GM19455 (cell line): Measurements from ENCODE around the gene CNPY4.
A peak's percentile ranks its signal among the peaks of the same experiment; 100 is the strongest.

Experiments used
- ATAC-seq: cut with Tn5 transposase; IDR thresholded peaks from one replicate; pipeline ENCODE4 v1.9.1; 2021; ENCODE audit not compliant: unreplicated experiment

The CNPY4 gene, protein sequence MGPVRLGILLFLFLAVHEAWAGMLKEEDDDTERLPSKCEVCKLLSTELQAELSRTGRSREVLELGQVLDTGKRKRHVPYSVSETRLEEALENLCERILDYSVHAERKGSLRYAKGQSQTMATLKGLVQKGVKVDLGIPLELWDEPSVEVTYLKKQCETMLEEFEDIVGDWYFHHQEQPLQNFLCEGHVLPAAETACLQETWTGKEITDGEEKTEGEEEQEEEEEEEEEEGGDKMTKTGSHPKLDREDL

DNA sequence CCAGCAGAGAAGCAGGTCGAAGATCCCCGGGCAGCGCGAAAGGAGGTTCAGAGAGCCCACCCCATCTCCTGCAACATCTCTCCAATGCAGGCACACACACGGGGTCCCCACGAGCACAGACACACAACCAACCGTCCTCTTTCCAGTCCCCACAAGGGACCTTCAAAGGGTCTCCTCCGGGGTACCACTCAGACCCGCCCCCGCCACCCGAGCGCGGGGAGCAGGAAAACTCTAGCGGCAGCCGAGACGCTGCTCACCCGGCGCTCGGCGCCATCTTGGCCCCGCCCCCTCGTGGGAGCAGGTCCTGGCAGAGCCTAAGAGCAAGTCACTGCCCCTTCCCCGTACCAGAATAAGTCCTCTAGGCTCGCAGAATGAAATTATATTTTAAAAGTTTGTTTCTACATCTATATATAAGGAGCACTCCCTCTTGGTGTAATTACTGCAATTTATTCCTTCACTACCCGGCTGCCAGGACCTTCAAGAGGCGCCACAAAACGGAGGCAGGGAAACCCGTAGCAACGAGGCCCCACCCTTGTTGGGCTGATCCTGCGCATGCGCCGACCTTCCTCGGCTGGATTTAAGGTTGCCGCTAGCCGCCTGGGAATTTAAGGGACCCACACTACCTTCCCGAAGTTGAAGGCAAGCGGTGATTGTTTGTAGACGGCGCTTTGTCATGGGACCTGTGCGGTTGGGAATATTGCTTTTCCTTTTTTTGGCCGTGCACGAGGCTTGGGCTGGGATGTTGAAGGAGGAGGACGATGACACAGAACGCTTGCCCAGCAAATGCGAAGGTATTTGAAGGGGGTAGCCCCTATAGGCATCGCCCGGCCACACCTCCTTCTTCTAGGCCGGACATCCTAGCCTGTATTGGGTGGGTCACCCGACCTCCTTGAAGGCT lies at the start of gene CNPY4, which contains the start of gene TAF6:
TSS of gene CNPY4 (plus strand) at position 563 of the 898 bp plus-strand sequence. CDS start at position 674, 111 bp downstream.
TSS of gene TAF6 (minus strand) at position 287 of the 898 bp plus-strand sequence. CDS start 5,149 bp downstream, outside the sequence.
- peak; percentile 64 for ATAC-seq

DNA sequence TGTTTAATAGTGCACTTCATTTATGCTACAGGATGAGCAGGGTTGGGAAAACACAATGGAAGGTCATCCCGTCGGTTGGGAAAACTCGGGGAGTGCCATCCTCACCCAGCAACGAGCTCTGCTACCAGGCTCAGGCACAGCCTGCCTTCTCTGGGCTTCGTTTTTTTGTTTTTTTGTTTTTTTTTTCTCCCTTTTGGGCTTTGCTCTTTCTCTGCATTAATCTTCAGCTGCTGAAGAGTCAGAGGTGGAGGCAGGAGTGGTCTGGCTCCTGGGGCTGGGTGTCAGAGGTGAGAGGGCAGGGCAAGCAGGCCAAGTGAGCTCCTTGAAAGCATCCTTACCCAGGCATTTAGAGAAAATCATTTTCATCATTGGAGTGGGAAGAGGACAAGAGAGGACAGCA lies 49.4 kb upstream of the CNPY4 start:
- no peak for ATAC-seq

DNA sequence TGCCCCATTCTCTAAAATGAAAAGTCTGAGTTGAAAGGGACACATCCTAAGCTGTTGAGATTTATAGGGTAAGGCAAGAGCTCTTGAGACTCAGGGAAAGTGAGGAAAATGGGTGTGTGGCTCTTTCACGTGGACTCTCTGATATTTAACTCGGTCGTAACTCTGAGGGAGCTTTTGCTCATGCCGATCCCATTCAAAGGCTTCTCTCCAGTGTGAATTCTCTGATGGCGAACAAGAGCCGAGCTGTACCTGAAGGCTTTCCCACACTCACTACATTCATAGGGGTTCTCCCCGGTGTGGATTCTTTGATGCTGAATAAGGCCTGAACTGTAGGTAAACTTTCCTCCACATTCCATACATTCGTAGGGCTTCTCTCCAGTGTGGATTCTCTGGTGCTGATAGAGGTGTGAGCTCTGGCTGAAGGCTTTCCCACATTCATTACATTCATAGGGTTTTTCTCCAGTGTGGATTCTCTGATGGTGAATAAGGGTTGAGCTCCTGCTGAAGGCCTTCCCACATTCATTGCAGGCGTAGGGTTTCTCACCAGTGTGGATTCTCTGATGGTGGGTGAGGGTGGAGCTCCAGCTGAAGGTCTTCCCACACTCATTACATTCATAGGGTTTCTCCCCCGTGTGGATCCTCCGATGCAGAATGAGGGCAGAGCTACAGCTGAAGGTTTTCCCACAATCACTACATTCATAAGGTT lies 48.3 kb upstream of the CNPY4 start:
- ATAC-seq = no peak

DNA sequence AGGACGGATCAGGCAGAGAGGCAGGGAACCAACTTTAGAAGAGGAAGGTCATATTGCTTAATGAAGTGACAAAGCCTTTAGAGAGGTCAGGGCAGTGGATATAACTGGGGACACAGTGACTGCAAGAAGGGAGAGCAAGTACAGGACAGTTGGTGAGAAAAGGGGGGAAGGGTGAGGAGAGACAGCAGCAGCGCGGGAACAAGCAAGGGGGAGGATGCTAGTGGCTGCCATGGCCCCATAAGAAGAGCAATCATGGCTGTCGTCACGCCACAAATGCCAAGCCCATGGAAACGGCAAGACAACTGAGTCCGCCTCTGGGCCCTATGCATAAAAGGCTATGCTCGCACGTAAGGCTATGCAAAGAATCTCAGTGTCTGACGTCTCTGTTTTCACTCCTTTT lies 47.0 kb upstream of the CNPY4 start:
- no peak for ATAC-seq

DNA sequence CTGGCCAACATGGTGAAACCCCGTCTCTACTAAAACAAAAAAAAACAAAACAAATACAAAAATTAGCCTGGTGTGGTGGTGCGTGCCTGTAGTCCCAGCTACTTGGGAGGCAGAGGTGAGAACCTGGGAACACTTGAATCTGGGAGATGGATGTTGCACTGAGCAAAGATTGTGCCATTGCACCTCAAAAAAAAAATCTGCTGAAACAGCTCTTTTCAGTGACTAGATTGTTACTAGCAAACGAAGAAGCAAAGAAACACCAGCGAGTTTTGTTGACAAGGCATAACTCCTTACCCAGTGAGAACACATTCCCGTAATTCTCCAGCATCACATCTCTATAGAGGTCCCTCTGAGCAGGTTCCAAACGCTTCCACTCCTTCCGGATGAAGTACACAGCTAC lies 44.6 kb upstream of the CNPY4 start:
- no peak for ATAC-seq

DNA sequence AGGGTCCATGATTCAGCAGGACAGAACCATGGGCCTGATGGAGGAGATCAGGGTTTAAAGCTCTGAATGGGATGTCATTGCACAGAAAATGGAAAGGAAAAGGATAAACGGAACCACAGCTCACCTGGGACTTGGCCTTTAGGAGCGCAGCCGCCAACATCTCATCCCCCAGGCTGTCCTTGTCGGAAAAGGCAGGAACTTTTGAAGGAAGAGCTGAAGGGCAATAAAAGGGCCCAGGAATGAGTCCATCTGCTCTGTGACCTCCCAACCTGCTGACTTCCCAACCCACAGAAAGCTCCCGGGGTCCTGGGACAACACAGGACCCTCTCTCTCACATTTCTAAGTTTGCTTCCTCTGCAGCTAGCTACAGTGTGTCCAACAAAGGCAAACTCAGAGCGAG lies 44.0 kb upstream of the CNPY4 start:
- no peak for ATAC-seq

DNA sequence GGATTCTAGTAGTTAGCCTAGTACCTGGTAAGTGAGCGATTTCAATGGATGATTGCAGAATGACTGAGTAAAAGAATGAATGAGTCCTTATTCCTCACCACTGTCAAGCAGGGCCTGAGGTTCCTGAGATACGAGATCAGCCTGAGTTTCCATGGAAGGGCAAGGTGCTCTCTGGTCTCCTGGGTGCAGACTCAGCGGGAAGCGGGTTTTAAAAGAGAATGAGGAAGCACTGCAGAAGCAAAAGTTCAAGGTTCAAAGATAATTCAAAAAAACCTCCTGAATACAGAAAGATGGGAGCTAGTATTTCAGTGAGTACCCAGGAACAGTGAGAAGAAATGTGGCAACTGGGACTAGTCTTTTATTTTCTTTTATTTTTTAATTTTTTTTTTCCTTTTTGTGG lies 42.2 kb upstream of the CNPY4 start:
- ATAC-seq = no peak

DNA sequence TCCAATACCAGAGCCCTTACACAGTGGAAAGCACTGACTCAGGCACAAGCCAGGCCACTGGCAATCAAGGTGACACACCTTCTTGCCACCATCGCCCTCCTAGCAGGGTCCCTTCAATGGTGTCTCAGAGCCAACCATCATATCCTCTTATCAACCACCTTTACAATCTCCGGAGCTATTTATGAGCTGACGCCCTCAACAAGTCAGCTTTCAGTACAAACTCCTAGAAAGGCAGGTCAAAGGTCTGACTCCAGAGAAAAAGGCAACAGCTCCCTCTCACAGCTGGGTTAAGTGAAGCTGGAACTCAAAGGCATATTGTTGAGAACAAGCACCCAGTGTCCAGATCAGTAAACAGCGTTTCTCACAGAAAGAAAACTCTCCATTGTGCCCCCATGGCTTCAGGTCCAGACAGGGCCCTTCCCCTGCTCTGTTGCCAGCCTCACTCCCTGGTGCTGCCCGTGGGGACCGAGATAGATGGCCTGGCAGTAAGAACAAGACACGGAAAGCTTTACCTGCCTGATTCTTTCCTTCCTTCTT lies 40.3 kb upstream of the CNPY4 start:
- ATAC-seq = no peak

DNA sequence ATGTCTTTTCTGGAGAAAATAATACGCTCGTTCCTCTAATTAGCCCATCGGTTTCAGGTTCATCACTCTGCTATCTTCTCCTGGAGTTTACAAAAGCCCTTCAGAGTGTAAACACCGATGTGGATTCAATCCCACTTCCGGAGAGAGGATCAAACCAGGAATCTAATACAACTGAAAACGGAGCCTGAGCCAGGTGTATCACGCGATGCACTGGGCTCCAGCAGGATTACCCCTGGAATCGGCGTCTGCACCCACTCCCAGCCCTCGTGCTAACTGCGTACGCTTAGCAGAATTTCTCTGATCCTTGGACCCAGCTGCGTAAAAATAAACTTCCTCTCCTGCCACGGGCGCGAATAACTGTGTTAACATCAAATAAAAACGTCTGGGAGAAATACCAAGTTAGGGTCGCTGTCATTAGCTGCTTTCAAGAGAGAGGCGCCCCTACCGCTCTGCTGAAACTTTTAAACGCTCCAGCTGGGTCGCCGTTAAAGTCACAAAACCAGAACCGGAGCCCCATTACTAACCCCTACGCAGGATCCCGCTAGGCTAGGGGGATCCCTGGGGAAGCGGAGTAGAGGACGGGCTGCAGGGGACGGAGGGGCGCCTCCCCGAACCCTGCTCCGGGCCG lies 38.4 kb upstream of the CNPY4 start:
- ATAC-seq = peak; percentile 29

DNA sequence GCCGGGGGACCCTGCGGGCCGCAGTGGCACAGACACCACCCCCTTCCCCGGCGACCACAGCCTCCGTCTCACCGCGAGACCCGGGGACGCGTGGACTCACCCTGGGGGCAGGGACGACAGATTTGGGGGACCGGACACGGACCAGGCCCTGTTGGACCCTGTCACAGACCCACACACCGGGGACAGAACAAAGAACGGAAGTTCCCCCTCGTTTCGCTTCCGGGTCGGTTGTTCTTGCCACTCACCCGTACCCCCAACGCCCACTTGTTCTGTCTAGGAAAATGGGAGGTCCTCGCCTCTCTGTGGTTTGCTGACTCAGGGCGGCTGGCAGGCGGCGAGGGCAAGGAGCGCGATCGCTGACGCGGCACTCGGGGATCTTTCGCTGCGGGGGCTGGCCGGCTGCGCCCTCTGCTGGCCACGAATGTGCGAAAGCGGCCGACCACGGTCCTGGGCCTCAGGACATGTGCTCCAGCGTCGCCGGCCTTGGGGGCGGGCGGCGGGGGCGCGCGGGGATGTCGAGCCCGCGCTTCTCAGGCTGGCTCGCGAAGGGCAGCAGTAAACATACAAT lies 37.8 kb upstream of the CNPY4 start, which contains the start of gene ZNF3:
TSS of gene ZNF3 (minus strand) at position 189 of the 568 bp plus-strand sequence. CDS start 4,366 bp downstream, outside the sequence.
- peak; percentile 74 for ATAC-seq

DNA sequence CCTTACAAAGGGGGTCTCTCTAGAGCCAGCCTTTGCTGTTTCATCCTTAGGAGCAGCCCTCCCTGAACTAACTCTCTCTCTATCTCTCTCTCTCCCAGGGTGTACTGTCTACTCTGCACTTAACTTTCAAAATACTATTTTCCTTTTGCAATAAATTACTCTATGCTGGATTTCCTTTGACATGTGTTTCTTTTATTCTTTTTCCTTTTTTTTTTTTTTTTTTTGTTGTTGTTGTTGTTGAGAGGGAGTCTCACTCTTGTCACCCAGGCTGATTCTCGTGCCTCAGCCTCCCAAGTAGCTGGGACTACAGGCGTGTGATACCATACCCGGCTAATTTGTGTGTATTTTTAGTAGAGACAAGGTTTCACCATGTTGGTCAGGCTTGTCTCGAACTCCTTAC lies 36.5 kb upstream of the CNPY4 start:
- no peak for ATAC-seq

DNA sequence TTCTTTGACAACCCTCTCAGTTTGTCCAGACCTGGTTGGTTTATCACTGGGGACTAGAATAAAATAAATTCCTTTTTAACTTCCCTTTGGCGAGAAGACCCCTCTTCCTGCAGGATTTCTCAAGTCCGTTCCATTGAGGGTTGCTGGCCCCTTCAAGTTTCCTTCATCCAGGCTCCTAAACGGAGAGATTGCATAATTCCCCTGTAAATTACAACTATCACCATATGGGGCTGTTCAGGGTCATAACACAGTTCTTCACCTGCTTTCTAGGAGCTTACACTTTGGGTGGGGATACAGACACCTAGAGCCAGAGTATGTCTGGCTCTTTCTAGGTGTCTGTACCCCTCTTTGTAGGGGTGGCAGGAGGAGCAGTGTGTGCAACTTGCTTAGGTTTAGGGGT lies 33.9 kb upstream of the CNPY4 start:
- ATAC-seq = no peak

DNA sequence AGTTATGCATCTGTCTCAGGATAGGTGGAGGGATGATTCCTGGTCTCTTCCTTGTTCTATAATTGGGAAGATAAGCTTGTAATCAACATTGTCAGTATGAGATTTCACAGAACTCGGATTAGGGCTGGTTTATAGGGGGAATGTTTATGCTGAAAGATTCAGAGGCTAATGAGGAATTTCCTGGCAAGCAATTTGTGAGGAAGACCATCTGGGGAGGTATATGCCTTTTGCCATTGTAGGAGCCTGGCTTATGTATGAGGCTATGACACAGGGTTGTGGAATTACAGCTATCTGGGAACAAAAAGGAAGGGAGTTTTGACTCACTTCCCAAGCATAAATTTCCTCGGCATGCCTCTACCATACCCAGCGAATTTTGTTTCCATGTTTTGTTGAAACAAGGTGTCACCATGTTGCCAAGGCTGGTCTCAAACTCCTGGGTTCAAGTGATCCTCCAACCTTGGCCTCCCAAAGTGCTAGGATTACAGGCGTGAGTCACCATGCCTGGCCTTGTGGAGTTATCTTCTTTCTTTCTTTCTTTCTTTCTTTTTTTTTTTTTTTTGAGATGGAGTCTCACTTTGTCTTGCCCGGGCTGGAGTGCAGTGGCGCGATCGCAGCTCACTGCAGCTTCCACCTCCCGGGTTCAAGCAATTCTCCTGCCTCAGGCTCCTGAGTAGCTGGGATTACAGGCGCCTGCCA lies 32.2 kb upstream of the CNPY4 start:
- ATAC-seq = no peak

DNA sequence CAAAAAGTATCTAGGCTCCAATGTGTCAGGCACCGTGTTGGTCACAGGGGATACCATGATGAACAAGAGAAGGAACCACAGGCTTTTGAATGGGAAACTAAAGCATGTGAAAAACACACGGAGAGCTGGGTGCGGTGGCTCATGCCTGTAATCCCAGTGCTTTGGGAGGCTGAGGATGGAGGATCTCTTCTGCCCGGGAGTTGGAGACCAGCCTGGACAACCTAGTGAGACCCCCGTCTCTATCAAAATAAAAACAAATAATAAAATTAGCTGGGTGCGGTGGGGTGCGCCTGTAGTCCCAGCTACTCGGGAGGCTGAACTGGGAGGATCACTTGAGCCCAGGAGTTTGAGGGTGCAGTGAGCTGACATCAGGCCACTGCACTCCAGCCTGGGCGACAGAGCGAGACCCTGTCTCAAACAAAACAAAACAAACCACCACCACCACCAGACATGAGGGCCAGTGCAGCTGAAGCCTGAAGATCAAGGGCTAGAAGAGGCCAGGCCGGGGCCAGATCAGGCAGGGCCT lies 31.3 kb upstream of the CNPY4 start:
- ATAC-seq = no peak

DNA sequence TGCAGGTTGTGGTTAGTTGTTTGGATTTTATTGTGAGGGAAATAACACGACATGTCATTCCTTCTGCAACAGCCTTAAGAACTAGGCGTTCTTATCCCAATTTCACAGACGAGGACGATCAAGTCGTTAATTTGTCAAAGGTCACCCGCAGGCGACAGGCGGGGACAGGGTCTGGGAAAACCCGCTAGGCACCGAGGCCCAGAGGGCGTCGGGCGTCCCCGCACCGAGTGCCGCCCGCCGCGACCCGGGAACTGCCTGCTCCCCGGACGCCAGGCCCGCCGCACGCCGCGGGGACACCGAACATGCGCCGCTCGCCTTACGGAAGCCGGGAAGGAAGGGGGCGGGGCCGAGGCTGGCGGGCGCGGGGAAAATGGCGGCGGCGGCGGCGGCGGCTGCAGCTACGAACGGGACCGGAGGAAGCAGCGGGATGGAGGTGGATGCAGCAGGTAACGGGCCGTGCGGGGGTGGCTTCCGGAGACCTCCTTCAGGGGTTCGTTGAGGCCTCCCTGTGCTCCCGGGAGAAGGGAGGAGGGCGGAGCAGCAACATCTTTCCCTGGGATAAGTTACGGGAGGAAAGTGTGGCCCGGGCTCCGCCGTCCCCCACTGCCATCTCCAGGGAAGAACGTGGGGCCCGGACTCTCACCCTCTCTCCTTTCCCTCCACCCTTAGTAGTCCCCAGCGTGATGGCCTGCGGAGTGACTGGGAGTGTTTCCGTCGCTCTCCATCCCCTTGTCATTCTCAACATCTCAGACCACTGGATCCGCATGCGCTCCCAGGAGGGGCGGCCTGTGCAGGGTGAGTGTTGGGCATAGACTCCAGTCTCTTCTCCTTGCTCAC lies 30.6 kb upstream of the CNPY4 start, which contains the start of gene COPS6:
TSS of gene COPS6 (plus strand) at position 349 of the 837 bp plus-strand sequence. CDS start at position 371, 22 bp downstream.
- peak; percentile 50 for ATAC-seq

DNA sequence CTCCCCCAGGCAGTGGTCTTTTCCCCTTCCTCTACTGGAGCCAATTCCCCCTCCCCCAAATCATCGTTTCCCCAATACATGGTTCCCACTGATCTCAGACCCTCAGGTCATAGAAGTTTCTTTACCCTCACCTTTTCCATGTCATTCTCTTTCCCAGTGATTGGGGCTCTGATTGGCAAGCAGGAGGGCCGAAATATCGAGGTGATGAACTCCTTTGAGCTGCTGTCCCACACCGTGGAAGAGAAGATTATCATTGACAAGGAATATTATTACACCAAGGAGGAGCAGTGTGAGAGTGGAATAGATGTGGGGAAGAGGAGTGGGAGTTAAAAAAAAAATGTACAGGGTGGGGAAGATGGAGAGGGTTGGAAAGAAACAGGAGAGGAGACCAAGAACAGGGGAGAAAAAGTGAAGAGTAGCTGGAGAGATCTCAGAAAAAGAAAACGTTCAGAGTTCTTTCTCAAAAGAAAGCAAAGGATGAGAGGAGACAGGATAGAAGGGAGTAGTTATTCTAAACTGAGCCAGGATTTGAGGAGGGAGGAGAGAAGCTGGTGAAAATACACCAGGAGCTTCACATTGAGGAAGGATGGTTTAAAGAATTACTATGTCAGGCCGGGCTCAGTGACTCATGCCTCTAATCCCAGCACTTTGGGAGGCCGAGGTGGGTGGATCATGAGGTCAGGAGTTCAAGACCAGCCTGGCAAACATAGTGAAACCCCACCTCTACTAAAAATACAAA lies 29.8 kb upstream of the CNPY4 start:
- ATAC-seq = no peak

DNA sequence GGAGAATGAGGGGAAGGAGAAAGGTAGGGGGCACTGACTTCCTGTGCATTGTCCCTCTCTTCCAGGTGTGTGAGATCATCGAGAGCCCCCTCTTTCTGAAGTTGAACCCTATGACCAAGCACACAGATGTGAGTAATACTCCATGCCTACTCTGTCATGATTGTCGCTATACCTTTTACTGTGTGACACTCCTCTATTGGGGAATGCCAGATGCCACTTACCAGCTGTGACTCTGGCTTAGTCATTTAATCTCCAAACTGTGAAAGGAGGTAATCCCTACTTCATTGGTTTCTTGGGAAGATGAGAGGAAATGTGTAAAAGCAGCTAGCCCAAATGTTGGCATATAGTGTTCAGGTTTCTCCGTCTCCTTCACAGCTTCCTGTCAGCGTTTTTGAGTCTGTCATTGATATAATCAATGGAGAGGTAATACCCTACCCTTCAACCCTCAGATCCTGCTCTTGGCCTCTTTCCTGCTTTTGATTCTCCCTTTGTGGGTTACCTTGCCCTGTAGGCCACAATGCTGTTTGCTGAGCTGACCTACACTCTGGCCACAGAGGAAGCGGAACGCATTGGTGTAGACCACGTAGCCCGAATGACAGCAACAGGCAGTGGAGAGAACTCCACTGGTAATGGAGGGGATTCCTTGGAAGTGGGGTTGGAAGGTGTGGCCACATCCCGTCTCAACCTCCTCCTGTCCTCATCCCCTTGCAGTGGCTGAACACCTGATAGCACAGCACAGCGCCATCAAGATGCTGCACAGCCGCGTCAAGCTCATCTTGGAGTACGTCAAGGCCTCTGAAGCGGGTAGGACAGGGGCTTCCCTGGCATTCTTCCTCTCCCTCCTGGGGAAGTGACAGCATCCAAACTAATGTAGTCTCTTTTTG lies 28.7 kb upstream of the CNPY4 start:
- ATAC-seq = no peak
